Measurements from ENCODE around the gene PRDM12. TPM values are rescaled to one million over a fixed set of nuclear protein-coding genes. Genes with fewer than 3 reads are reported as not detected.

Gene PRDM12
- total and polyA plus RNA-seq, 2 donors (not counting 1 experiment from before 2014, with no cell fraction given) = not detected

DNA sequence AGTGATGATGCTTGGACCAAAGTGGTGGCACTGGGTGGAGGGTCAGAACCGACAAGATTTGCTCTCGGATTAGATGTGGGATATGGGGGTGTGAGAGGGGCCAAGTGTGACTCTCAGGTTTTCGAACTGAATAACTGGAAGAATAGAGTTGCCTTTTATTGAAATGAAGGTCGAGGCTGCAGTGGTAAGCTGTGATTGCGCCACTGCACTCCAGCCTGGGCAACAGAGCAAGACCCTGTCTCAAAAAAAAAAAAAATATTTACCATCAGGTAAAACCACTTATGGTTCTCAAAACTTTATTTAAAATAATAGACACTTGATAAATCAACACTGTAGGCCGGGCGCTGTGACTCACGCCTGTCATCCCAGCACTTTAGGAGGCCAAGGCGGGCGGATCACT, 56.4 kb downstream of the PRDM12 start:
- no peaks in the 10 kb centered on the region for H3K36me3 ChIP-seq (ENCODE audit: control insufficient read depth, insufficient read depth, low read length)
- H3K9ac ChIP-seq (ENCODE audit: insufficient read depth, low read length) = no peak overlapping the region
- H4K20me1 ChIP-seq (ENCODE audit: control insufficient read depth, extremely low read depth, insufficient read depth, low read length) = no peaks in the 10 kb centered on the region
- H3K27me3 ChIP-seq (ENCODE audit: control insufficient read depth, insufficient read depth, low read length) = no peaks in the 10 kb centered on the region
- H2AFZ ChIP-seq (ENCODE audit: low read length) = no peak overlapping the region
- no peaks in the 10 kb centered on the region for H3K9me3 ChIP-seq (ENCODE audit: control insufficient read depth, insufficient read depth, low read depth, low read length)
- H3K27ac ChIP-seq (ENCODE audit: insufficient read depth, low read length) = no peak overlapping the region
- TF ChIP-seq, protein P1, sequence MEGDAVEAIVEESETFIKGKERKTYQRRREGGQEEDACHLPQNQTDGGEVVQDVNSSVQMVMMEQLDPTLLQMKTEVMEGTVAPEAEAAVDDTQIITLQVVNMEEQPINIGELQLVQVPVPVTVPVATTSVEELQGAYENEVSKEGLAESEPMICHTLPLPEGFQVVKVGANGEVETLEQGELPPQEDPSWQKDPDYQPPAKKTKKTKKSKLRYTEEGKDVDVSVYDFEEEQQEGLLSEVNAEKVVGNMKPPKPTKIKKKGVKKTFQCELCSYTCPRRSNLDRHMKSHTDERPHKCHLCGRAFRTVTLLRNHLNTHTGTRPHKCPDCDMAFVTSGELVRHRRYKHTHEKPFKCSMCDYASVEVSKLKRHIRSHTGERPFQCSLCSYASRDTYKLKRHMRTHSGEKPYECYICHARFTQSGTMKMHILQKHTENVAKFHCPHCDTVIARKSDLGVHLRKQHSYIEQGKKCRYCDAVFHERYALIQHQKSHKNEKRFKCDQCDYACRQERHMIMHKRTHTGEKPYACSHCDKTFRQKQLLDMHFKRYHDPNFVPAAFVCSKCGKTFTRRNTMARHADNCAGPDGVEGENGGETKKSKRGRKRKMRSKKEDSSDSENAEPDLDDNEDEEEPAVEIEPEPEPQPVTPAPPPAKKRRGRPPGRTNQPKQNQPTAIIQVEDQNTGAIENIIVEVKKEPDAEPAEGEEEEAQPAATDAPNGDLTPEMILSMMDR (conservative IDR thresholded peaks at IDR 0.05 in 1 of 2, IDR thresholded peaks at IDR 0.05 in 1 of 2; ENCODE audit: low read depth in 1 of 2, low read length in 2 of 2) = no peak
- no peak for TF ChIP-seq EZH2 (IDR thresholded peaks at IDR 0.05; ENCODE audit: low read length, missing control alignments)
- peaks cover 56% of the 10 kb centered on the region for H3K79me2 ChIP-seq (ENCODE audit: control insufficient read depth, insufficient read depth, low read length)
- H3K4me2 ChIP-seq (ENCODE audit: extremely low read depth, insufficient read depth, low read length) = no peak overlapping the region
- no peak for DNase-seq (ENCODE audit: low read depth in 2 of 2)
- H3K4me1 ChIP-seq (ENCODE audit: control insufficient read depth, extremely low read depth, insufficient read depth, low read length) = no peaks in the 10 kb centered on the region
- H3K4me3 ChIP-seq (replicated peaks in 1 of 4; ENCODE audit: control extremely low read depth in 1 of 4, insufficient read depth in 1 of 4, low read depth in 3 of 4, low read length in 4 of 4) = no peak overlapping the region

DNA sequence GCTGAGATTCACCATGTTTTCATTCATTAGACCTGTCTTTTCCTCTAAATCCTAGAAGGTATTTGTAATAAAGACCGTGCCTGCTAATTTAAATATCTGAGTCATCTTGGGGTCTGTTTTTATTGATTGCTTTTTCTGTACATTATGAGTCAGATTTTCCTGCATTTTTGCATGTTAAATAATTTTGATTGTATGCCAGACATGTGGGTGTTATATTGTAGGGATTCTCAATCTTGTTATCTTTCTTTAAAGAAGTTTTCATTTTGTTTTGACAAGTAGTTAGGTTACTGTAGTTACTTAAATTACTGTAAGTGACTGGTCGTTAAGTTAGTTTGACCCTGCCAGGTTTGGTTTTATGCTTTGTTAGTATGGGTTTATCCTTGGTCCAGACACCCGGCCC, 64.3 kb downstream of the PRDM12 start:
- H2AFZ ChIP-seq (ENCODE audit: low read length) = no peak overlapping the region
- peak overlapping the region; percentile 8 for H3K4me2 ChIP-seq (ENCODE audit: extremely low read depth, insufficient read depth, low read length)
- peaks cover 17% of the 10 kb centered on the region for H3K79me2 ChIP-seq (ENCODE audit: control insufficient read depth, insufficient read depth, low read length)
- no peaks in the 10 kb centered on the region for H3K36me3 ChIP-seq (ENCODE audit: control insufficient read depth, insufficient read depth, low read length)
- H3K4me3 ChIP-seq (replicated peaks in 1 of 4; ENCODE audit: control extremely low read depth in 1 of 4, insufficient read depth in 1 of 4, low read depth in 3 of 4, low read length in 4 of 4) = no peak overlapping the region
- DNase-seq (ENCODE audit: low read depth in 2 of 2) = peak; percentile 44 to 86
- no peaks in the 10 kb centered on the region for H3K9me3 ChIP-seq (ENCODE audit: control insufficient read depth, insufficient read depth, low read depth, low read length)
- H3K9ac ChIP-seq (ENCODE audit: insufficient read depth, low read length) = no peak overlapping the region
- peak overlapping the region; percentile 57 for H3K27ac ChIP-seq (ENCODE audit: insufficient read depth, low read length)
- H3K4me1 ChIP-seq (ENCODE audit: control insufficient read depth, extremely low read depth, insufficient read depth, low read length) = peaks cover 7% of the 10 kb centered on the region
- TF ChIP-seq, protein P1 (conservative IDR thresholded peaks at IDR 0.05 in 1 of 2, IDR thresholded peaks at IDR 0.05 in 1 of 2; ENCODE audit: low read depth in 1 of 2, low read length in 2 of 2) = no peak
- TF ChIP-seq EZH2 (IDR thresholded peaks at IDR 0.05; ENCODE audit: low read length, missing control alignments) = no peak
- no peaks in the 10 kb centered on the region for H3K27me3 ChIP-seq (ENCODE audit: control insufficient read depth, insufficient read depth, low read length)
- H4K20me1 ChIP-seq (ENCODE audit: control insufficient read depth, extremely low read depth, insufficient read depth, low read length) = no peaks in the 10 kb centered on the region

DNA sequence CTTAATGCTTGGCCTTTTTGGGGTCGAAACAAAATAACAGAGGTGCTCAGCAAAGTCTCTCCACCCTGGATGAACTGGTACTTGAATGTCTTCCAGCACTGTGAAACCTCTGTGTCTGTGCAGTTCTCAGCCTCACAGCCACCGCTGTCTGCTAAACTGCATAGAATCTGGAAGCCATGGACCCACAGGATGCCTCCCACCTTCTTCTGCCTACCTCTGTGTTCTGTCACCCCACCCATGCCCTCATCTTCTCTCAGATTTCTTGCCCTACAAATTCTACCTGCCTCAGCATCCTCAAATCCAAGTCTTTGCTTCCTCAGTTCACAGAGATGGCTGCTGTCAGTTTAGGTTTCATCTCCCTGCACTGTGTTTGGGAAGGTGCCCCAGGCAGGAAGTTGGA, 64.8 kb downstream of the PRDM12 start:
- H3K9me3 ChIP-seq (ENCODE audit: control insufficient read depth, insufficient read depth, low read depth, low read length) = no peaks in the 10 kb centered on the region
- H4K20me1 ChIP-seq (ENCODE audit: control insufficient read depth, extremely low read depth, insufficient read depth, low read length) = no peaks in the 10 kb centered on the region
- H3K36me3 ChIP-seq (ENCODE audit: control insufficient read depth, insufficient read depth, low read length) = no peaks in the 10 kb centered on the region
- peaks cover 19% of the 10 kb centered on the region for H3K79me2 ChIP-seq (ENCODE audit: control insufficient read depth, insufficient read depth, low read length)
- no peaks in the 10 kb centered on the region for H3K27me3 ChIP-seq (ENCODE audit: control insufficient read depth, insufficient read depth, low read length)
- DNase-seq (ENCODE audit: low read depth in 2 of 2) = no peak
- peak overlapping the region; percentile 2 for H3K4me2 ChIP-seq (ENCODE audit: extremely low read depth, insufficient read depth, low read length)
- peaks cover 7% of the 10 kb centered on the region for H3K4me1 ChIP-seq (ENCODE audit: control insufficient read depth, extremely low read depth, insufficient read depth, low read length)
- H2AFZ ChIP-seq (ENCODE audit: low read length) = no peak overlapping the region
- no peak overlapping the region for H3K4me3 ChIP-seq (replicated peaks in 1 of 4; ENCODE audit: control extremely low read depth in 1 of 4, insufficient read depth in 1 of 4, low read depth in 3 of 4, low read length in 4 of 4)
- TF ChIP-seq, protein P1 (conservative IDR thresholded peaks at IDR 0.05 in 1 of 2, IDR thresholded peaks at IDR 0.05 in 1 of 2; ENCODE audit: low read depth in 1 of 2, low read length in 2 of 2) = no peak
- H3K9ac ChIP-seq (ENCODE audit: insufficient read depth, low read length) = no peak overlapping the region
- H3K27ac ChIP-seq (ENCODE audit: insufficient read depth, low read length) = peak overlapping the region; percentile 57
